ENCODE measurements around the gene CTDNEP1.

Gene CTDNEP1

DNA sequence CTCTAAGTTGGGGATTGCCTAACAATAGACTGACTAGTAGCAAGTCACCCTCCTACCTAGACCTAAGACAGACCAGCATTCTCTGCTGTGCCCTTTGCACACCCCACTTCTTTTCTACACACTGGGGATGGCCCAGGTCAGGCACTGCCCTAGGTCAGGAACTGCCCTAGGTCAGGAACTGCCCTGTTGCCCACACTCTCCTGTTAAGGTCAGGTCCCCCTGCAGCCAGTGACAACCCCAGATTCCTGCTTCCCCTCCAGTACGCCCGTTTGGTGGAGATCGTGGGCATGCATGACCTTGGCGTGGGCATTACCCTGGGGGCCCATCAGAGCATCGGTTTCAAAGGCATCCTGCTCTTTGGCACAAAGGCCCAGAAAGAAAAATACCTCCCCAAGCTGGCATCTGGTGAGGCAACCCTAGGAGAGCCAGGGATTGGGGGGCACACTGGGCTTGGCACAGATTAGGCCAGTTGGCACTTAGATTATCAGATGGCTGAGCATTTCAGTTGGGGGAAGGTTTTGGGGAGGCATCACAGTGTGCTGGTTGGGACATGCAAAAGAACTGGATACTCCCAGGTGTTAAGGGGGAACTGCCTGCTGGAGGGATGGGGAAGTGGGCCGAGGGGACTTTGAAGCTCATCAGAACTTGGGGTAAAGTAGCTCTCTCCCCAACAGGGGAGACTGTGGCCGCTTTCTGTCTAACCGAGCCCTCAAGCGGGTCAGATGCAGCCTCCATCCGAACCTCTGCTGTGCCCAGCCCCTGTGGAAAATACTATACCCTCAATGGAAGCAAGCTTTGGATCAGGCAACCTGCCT lies 30.0 kb downstream of the CTDNEP1 start:
- no peak for TF ChIP-seq CTCF (IDR thresholded peaks at IDR 0.05)

GRCh38 chr17:7220593-7221277 lies 30.8 kb downstream of the CTDNEP1 start:
- TF ChIP-seq CTCF (IDR thresholded peaks at IDR 0.05), result peak; percentile 50; the same call in 1 of the 2 replicates

GRCh38 chr17:7219812-7220592 lies 31.5 kb downstream of the CTDNEP1 start, which contains the start of the genes ACADVL and DLG4:
Gene ACADVL (plus strand): TSS chr17:7219938. CDS start chr17:7219985, 47 bp downstream.
Gene DLG4 (minus strand): TSS chr17:7219836.
- no peak for TF ChIP-seq CTCF (IDR thresholded peaks at IDR 0.05)

DNA sequence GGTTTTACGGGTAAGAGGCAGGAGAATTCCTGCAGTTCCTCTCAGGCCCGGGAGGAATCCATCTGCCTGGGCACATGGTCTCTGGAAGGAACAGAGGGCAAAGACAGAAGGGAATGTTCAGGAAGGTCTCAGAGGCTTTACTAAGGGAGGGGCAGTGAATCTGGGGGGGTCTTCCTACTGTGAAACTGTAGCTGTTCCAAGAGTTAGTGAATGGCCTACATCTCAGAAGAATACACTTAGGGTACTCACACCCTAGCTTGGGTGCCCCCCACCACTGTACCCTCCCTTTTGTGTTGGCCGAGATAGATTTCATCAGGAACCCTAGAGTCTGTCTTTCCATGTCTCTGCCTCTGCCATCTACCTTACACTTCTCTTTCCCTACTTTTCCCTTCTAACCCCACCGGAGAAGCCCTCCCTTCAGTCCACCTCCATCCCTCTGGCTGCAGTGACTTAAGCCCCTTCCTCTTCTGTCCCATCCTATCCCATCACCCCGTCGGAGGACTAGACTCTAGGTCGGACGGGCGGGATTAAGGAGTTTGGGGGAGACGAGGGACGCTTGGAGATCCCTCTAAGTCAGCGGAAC lies 32.2 kb downstream of the CTDNEP1 start:
- no peak for TF ChIP-seq CTCF (IDR thresholded peaks at IDR 0.05)

GRCh38 chr17:7218758-7219157 lies 32.8 kb downstream of the CTDNEP1 start:
- TF ChIP-seq CTCF (IDR thresholded peaks at IDR 0.05), result no peak

DNA sequence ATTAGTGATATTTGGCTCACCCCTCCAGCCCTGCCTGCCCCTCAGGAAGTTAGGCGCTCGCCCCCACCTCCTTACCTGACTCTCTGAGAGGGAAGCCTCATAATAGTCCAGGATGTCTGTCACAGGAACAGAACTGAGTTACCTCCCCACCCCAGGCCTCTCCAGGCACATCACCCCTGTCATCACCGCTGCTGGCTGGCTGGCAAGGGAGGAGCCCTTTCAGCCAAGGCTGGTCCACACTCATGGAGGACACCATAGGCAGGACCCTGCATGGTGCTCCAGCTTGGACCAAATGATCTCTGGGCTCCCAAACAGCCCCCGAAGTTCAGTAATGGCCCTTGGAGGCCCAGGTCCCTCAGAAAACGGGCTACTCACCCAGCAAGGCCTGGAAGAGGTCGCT lies 33.4 kb downstream of the CTDNEP1 start:
- TF ChIP-seq CTCF (IDR thresholded peaks at IDR 0.05), result no peak

Data from LNCAP (cell line).